HepG2 (cell line): ENCODE results near the gene DBN1. TPM values are rescaled to one million over a fixed set of nuclear protein-coding genes. Genes with fewer than 3 reads are reported as not detected.

ENCODE experiments used
- ATAC-seq: fragments of 200-7000 bp; cut with Tn5 transposase; 3 replicates; pipeline ENCODE4 v1.9.1; 2020; ENCODE audit warnings: mild to moderate bottlenecking, moderate library complexity
- BruUV-seq: library from RNA; stranded (reverse); fragments of 400-500 nt; replicated peaks from 2 replicates; lab custom pipeline; 2021; lab: Mats Ljungman, UMichigan
- CTCF ChIA-PET: fragments of 300-600 bp; formaldehyde crosslinking; extraction: SDS; loops from one replicate; lab custom pipeline; 2021; ENCODE audit warnings: low total read pairs, inconsistent platforms, low intra/inter-chr PET ratio; lab: Yijun Ruan, JAX
- POLR2A ChIA-PET: fragments of 350-600 bp; sonication (Branson Sonifier 250); formaldehyde crosslinking; loops from one replicate; lab custom pipeline; 2020; ENCODE audit warnings: antibody characterized with exemption, inconsistent platforms; lab: Yijun Ruan, JAX
- DNase-seq: peaks from one replicate; pipeline ENCODE4 v3.0.0-alpha.2; 2015; ENCODE audit warnings: low spot score
- FAIRE-seq: peaks from 3 replicates; lab custom pipeline; 2011; peaks lifted over from hg19 to GRCh38; lab: Jason Lieb, UNC
- H2AFZ ChIP-seq: one replicate; pipeline ENCODE4 v1.6.1; 2011; ENCODE audit warnings: low read length, inconsistent platforms
- H3K27ac ChIP-seq: fragments of 300-600 bp; 3 replicates; pipeline ENCODE4 v1.8.0; 2011; ENCODE audit warnings: mixed run types, mild to moderate bottlenecking, mixed read lengths, low read length, inconsistent platforms; ENCODE audit not compliant: insufficient read depth; ENCODE audit errors: extremely low read length
- H3K27me3 ChIP-seq, 2 experiments: fragments of 200-600 bp in 1 of 2; 2 replicates in 1 of 2; 3 replicates in 1 of 2; pipeline versions ENCODE4 v1.6.0 to v1.8.0; 2011; ENCODE audit warnings: low read length in 2 of 2, mild to moderate bottlenecking in 2 of 2, moderate library complexity in 2 of 2, inconsistent platforms in 1 of 2; ENCODE audit not compliant: insufficient read depth in 2 of 2, control insufficient read depth in 1 of 2
- H3K36me3 ChIP-seq, 2 experiments: fragments of 200-600 bp in 1 of 2; replicated peaks in 1 of 2; 2 replicates in 1 of 2; 3 replicates in 1 of 2; pipeline versions ENCODE4 v1.5.1 to v1.8.0; 2011; ENCODE audit warnings: low read length in 2 of 2, inconsistent platforms in 1 of 2; ENCODE audit not compliant: insufficient read depth in 2 of 2, control insufficient read depth in 1 of 2
- H3K4me1 ChIP-seq: 2 replicates; pipeline ENCODE4 v1.5.1; 2012; ENCODE audit warnings: low read length, inconsistent platforms; ENCODE audit not compliant: insufficient read depth
- H3K4me2 ChIP-seq: 2 replicates; pipeline ENCODE4 v1.6.0; 2011; ENCODE audit warnings: low read depth, low read length, inconsistent platforms
- H3K4me3 ChIP-seq, 3 experiments: fragments of 200-600 bp in 1 of 3; sonication (generic), shearing (Covaris generic) in 1 of 3; replicated peaks in 1 of 3; 2 replicates each; pipeline ENCODE4 v1.5.1; 2011 to 2016; ENCODE audit warnings: low read length in 3 of 3, inconsistent platforms in 2 of 3, low read depth in 2 of 3, mild to moderate bottlenecking in 2 of 3, control low read depth in 1 of 3, mixed read lengths in 1 of 3; ENCODE audit not compliant: insufficient read depth in 1 of 3
- H3K79me2 ChIP-seq: one replicate; pipeline ENCODE4 v1.6.1; 2011; ENCODE audit warnings: low read length, inconsistent platforms; ENCODE audit not compliant: insufficient read depth
- H3K9ac ChIP-seq: 2 replicates; pipeline ENCODE4 v1.6.0; 2011; ENCODE audit warnings: mild to moderate bottlenecking, low read depth, low read length, inconsistent platforms; ENCODE audit not compliant: insufficient read depth
- H3K9me3 ChIP-seq: 2 replicates; pipeline ENCODE4 v1.5.1; 2012; ENCODE audit warnings: mild to moderate bottlenecking, low read length
- H4K20me1 ChIP-seq: 2 replicates; pipeline ENCODE4 v1.6.0; 2011; ENCODE audit warnings: inconsistent platforms, mild to moderate bottlenecking, low read length, moderate library complexity; ENCODE audit not compliant: insufficient read depth
- HMG20B ChIP-seq: conservative IDR thresholded peaks from 2 replicates; pipeline ENCODE4 v1.6.1; 2016; ENCODE audit warnings: missing genetic modification reagents, missing compliant biosample characterization
- HNF4G ChIP-seq, 2 experiments: sonication (generic) in 1 of 2; formaldehyde crosslinking in 1 of 2; IDR thresholded peaks; 2 replicates each; pipeline versions ENCODE4 v1.4.0 to v1.6.1; 2011 to 2020; ENCODE audit warnings: borderline replicate concordance in 2 of 2, low read depth in 2 of 2, mild to moderate bottlenecking in 2 of 2, low read length in 1 of 2, missing genetic modification reagents in 1 of 2, moderate library complexity in 1 of 2
- MZF1 ChIP-seq: sonication (generic); formaldehyde crosslinking; IDR thresholded peaks from 2 replicates; pipeline ENCODE4 v1.8.1; 2023; ENCODE audit warnings: mild to moderate bottlenecking, missing genetic modification reagents, borderline replicate concordance
- SRY ChIP-seq: sonication (generic); formaldehyde crosslinking; IDR thresholded peaks from 2 replicates; pipeline ENCODE4 v1.8.0; 2022; ENCODE audit warnings: mild to moderate bottlenecking, missing genetic modification reagents
- TCF12 ChIP-seq, 2 experiments: fragments of 450-650 bp in 1 of 2; sonication (generic) in 1 of 2; formaldehyde crosslinking in 1 of 2; IDR thresholded peaks; 2 replicates each; pipeline versions ENCODE4 v1.6.1 to v1.8.0; 2017 to 2022; ENCODE audit warnings: antibody characterized with exemption in 1 of 2, mild to moderate bottlenecking in 1 of 2, missing genetic modification reagents in 1 of 2, moderate library complexity in 1 of 2
- ZBTB1 ChIP-seq: sonication (generic); formaldehyde crosslinking; IDR thresholded peaks from 2 replicates; pipeline ENCODE4 v1.4.0; 2020; ENCODE audit warnings: missing genetic modification reagents, borderline replicate concordance
- ZNF558 ChIP-seq: sonication (generic); formaldehyde crosslinking; IDR thresholded peaks from 2 replicates; pipeline ENCODE4 v1.9.0; 2022; ENCODE audit warnings: mild to moderate bottlenecking, missing genetic modification reagents, borderline replicate concordance
- WGBS: methylation state at CpG from one replicate; pipeline ENCODE4 v1.1.6; 2017; ENCODE audit warnings: low lambda C conversion rate; 5-methylcytosine and 5-hydroxymethylcytosine counted together
- in situ Hi-C: cut with HindIII; loops from 2 replicates; pipeline ENCODE4 v1.10.0; 2017; ENCODE audit warnings: low pct_unique_long_range_greater_than_20kb; ENCODE audit not compliant: extremely low pct_ligation_motif_present
- intact Hi-C: fragments of 100-400 bp; cut with micrococcal nuclease; formaldehyde crosslinking; loops from one replicate; pipeline ENCODE4 v1.10.0; 2022; ENCODE audit not compliant: unreplicated experiment
- polyA plus RNA-seq, 8 experiments: library from polyadenylated mRNA; depleted of rRNA in 3 of 8; stranded (reverse) in 7 of 8; unstranded in 1 of 8; fragments of >200 nt; fragmentation: Illumina TruSeq in 4 of 8; extraction: Trizol in 4 of 8; gene quantifications; 2 replicates each; pipeline versions ENCODE4 v1.2.1 to v1.2.3, GENCODE V29; 2011 to 2016; ENCODE audit warnings: low read depth in 4 of 8, missing spikeins in 1 of 8, mixed read lengths in 1 of 8; ENCODE audit not compliant: insufficient read depth in 1 of 8
- total RNA-seq, 5 experiments: library from RNA; depleted of rRNA; stranded (reverse); fragments of >200 nt; fragmentation: Illumina TruSeq; extraction: Trizol; gene quantifications; 2 replicates each; pipeline ENCODE4 v1.2.3, GENCODE V29; 2016; ENCODE audit warnings: low read depth in 1 of 5
- TF ChIP-seq, protein P1 (sequence below): sonication (generic); formaldehyde crosslinking; IDR thresholded peaks from 2 replicates; pipeline ENCODE4 v1.8.0; 2022; ENCODE audit warnings: low read depth, missing genetic modification reagents
- TF ChIP-seq, protein P2 (sequence below): sonication (generic); formaldehyde crosslinking; IDR thresholded peaks from 2 replicates; pipeline ENCODE4 v1.8.0; 2022; ENCODE audit warnings: missing genetic modification reagents, mild to moderate bottlenecking, inconsistent platforms, borderline replicate concordance
- TF ChIP-seq, protein P3 (sequence below): sonication (generic); IDR thresholded peaks from 2 replicates; pipeline ENCODE4 v1.6.1; 2016; ENCODE audit warnings: low read depth, borderline replicate concordance
- TF ChIP-seq, protein P4 (sequence below): sonication (generic); formaldehyde crosslinking; IDR thresholded peaks from 2 replicates; pipeline ENCODE4 v1.4.0; 2020; ENCODE audit warnings: missing genetic modification reagents, mild to moderate bottlenecking, borderline replicate concordance
- TF ChIP-seq, protein P5 (sequence below): sonication (generic); formaldehyde crosslinking; IDR thresholded peaks from 2 replicates; pipeline ENCODE4 v1.5.0; 2020; ENCODE audit warnings: mild to moderate bottlenecking, missing genetic modification reagents, borderline replicate concordance

The DBN1 gene
- total and polyA plus RNA-seq, 2 of the 13 experiments (the other 11 are each of a cell fraction or from before 2014, with no cell fraction given): 27.0 to 37.3 TPM

DNA sequence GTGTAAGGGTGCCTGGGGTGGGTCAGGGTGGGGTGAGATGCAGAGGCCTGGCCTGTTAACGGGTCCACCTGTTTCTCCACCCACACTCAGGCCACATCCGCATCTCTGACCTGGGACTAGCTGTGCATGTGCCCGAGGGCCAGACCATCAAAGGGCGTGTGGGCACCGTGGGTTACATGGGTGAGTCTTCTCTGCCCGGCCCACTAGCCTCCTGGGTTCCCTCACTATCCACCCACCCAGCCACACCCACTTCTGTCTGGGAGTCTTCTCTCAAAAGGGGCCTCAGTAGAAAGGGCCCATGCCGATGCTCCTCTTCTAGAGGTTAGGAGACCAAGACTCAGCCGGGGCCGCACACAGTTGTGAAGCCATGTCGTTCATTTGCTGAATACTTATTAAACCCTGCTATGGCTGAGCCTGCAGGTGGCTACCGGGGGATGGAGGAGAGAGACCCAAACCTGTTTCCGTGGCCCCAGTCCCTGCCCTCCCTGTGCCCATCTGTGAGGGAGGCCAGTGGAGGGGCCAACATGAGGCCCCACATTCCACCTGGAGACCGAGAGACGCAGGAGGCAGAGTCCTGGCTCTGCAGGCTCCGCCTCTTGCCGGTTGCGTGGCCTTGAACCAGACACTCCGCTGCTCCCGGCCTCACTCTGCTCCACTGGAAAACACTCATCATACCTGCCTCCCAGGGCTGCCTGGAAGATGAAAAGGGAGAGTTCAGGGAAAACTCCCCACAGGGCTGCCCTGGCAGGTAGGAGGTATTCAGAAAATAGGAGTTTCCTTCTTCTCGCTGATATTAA lies 38.3 kb downstream of the DBN1 start:
- FAIRE-seq (no peak), DNase-seq (peak; percentile 69), ATAC-seq (peak; percentile 82)
- H3K4me2 ChIP-seq: peak overlapping the region; percentile 14; the same call in 1 of the 2 replicates
- ChIA-PET POLR2A (interaction anchor here (1.1 to 1.6 kb wide), 4 partner anchors 9 to 56 kb away, joined by 3 to 5 read pairs (median 3); partner anchors contain the start of gene GRK6), CTCF (no interaction called here)
- in situ Hi-C loops: no loop called here
- intact Hi-C loops: no loop called here
- no peak overlapping the region for H3K9ac ChIP-seq
- H3K4me3 ChIP-seq: no peak overlapping the region; a peak in 1 of 6 replicates
- H3K79me2 ChIP-seq: no peaks in the 10 kb centered on the region
- H3K9me3 ChIP-seq: no peaks in the 10 kb centered on the region
- 67% methylated on average over 6 of the region's 20 CpGs for WGBS
- no TSS peak for BruUV-seq
- peak overlapping the region; percentile 58 for H3K27ac ChIP-seq
- peaks cover 35% of the 10 kb centered on the region for H3K4me1 ChIP-seq
- no peaks in the 10 kb centered on the region for H3K27me3 ChIP-seq
- H4K20me1 ChIP-seq: no peaks in the 10 kb centered on the region
- no peak overlapping the region for H2AFZ ChIP-seq
- peaks cover 22 to 32% of the 10 kb centered on the region in 2 experiments; a peak in 4 of 5 replicates for H3K36me3 ChIP-seq
- TF ChIP-seq, protein P1, sequence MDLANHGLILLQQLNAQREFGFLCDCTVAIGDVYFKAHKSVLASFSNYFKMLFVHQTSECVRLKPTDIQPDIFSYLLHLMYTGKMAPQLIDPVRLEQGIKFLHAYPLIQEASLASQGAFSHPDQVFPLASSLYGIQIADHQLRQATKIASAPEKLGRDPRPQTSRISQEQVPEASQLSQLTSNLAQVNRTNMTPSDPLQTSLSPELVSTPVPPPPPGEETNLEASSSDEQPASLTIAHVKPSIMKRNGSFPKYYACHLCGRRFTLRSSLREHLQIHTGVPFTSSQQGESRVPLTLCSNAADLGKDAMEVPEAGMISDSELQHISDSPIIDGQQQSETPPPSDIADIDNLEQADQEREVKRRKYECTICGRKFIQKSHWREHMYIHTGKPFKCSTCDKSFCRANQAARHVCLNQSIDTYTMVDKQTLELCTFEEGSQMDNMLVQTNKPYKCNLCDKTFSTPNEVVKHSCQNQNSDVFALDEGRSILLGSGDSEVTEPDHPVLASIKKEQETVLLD (CRISPR knock-in tag): no peak
- no peak for TF ChIP-seq ZNF558 (CRISPR knock-in tag)
- TF ChIP-seq, protein P2, sequence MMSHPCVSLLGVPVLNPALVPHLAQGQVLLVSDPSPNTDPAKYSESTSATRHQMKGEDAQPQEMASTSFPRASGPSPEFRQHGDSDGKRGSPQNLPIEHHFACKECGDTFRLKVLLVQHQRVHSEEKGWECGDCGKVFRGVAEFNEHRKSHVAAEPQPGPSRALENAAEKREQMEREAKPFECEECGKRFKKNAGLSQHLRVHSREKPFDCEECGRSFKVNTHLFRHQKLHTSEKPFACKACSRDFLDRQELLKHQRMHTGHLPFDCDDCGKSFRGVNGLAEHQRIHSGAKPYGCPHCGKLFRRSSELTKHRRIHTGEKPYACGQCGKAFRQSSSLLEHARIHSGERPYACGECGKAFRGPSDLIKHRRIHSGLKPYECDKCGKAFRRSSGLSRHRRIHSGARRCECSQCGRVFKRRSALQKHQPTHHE: no peak
- TF ChIP-seq, protein P3, sequence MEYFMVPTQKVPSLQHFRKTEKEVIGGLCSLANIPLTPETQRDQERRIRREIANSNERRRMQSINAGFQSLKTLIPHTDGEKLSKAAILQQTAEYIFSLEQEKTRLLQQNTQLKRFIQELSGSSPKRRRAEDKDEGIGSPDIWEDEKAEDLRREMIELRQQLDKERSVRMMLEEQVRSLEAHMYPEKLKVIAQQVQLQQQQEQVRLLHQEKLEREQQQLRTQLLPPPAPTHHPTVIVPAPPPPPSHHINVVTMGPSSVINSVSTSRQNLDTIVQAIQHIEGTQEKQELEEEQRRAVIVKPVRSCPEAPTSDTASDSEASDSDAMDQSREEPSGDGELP: no peak; the same call in 1 of the 2 replicates
- no peak for TF ChIP-seq SRY (CRISPR knock-in tag)
- TF ChIP-seq TCF12 (IDR thresholded peaks at IDR 0.05): no peak
- TF ChIP-seq TCF12 (CRISPR knock-in tag; IDR thresholded peaks at IDR 0.05): no peak
- TF ChIP-seq, protein P4, sequence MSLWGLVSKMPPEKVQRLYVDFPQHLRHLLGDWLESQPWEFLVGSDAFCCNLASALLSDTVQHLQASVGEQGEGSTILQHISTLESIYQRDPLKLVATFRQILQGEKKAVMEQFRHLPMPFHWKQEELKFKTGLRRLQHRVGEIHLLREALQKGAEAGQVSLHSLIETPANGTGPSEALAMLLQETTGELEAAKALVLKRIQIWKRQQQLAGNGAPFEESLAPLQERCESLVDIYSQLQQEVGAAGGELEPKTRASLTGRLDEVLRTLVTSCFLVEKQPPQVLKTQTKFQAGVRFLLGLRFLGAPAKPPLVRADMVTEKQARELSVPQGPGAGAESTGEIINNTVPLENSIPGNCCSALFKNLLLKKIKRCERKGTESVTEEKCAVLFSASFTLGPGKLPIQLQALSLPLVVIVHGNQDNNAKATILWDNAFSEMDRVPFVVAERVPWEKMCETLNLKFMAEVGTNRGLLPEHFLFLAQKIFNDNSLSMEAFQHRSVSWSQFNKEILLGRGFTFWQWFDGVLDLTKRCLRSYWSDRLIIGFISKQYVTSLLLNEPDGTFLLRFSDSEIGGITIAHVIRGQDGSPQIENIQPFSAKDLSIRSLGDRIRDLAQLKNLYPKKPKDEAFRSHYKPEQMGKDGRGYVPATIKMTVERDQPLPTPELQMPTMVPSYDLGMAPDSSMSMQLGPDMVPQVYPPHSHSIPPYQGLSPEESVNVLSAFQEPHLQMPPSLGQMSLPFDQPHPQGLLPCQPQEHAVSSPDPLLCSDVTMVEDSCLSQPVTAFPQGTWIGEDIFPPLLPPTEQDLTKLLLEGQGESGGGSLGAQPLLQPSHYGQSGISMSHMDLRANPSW: no peak
- no peak for TF ChIP-seq ZBTB1
- TF ChIP-seq, protein P5, sequence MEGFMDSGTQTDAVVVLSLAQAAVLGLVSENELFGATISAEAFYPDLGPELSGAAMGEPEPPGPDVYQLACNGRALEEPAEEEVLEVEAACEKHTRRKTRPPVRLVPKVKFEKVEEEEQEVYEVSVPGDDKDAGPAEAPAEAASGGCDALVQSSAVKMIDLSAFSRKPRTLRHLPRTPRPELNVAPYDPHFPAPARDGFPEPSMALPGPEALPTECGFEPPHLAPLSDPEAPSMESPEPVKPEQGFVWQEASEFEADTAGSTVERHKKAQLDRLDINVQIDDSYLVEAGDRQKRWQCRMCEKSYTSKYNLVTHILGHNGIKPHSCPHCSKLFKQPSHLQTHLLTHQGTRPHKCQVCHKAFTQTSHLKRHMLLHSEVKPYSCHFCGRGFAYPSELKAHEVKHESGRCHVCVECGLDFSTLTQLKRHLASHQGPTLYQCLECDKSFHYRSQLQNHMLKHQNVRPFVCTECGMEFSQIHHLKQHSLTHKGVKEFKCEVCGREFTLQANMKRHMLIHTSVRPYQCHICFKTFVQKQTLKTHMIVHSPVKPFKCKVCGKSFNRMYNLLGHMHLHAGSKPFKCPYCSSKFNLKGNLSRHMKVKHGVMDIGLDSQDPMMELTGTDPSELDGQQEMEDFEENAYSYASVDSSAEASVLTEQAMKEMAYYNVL (CRISPR knock-in tag): 0 out of 2 replicates have a peak, but pooled peaks have one; percentile 33
- no peak for TF ChIP-seq HMG20B (CRISPR knock-in tag)
- no peak for TF ChIP-seq HNF4G (IDR thresholded peaks at IDR 0.05; ENCODE audit: borderline replicate concordance, low read depth, low read length)
- no peak for TF ChIP-seq HNF4G (CRISPR knock-in tag; IDR thresholded peaks at IDR 0.05; ENCODE audit: borderline replicate concordance, low read depth)
- TF ChIP-seq MZF1: no peak
